ENCODE results near the gene SIRPD. TPM values are rescaled to one million over a fixed set of nuclear protein-coding genes. Genes with fewer than 3 reads are reported as not detected.

Gene SIRPD
- total RNA-seq, 1 experiment from 2014 or later: 0.18 TPM

DNA sequence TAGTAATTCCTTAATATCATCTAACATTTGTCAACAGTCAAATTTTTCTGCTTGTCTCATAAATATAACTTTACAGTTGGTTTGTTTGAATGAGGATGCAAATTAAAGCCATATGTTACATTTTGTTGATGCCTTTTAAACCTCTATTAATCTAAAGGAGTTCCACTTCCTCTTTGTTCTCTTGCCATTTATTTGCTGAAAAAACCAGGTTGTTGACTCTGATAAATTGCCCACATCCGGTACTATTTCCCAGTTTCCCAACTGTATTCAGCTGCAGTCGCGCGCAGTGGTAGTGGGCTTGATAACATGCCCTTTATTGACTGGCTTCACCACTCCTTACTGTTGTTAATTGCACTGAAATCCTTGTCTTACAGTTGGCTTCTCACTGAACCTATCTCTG is 33.5 kb downstream of the SIRPD start:
- CTCF ChIA-PET: no interaction called here

DNA sequence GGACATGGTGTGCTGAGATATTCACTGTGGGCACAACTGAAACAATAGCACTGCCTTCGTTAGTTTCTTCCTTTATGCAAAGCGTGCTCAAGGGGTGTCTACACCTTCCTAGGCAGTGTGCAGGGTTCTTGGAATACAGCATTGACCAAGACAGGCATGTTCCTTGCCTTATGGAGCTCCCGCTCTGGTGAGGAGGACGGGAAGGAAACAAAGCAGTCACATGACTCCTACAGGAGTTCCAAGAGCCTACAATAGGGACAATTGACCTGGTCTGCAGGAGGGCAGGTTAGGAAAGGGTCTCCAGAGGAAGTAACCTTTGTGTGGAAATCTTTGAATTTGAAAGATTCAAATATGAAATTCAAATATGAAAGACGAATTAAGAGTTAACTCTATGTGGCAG is 40.5 kb downstream of the SIRPD start:
- H3K27me3 ChIP-seq (ENCODE audit: low read length): no peaks in the 10 kb centered on the region
- CTCF ChIA-PET: no interaction called here
- no peaks in the 10 kb centered on the region for H3K9me2 ChIP-seq (replicated peaks; ENCODE audit: low read length)
- H3K9ac ChIP-seq (ENCODE audit: low read length): no peak overlapping the region
- no peaks in the 10 kb centered on the region for H3F3A ChIP-seq (ENCODE audit: low read length, unreplicated experiment)
- no peak overlapping the region for H2AFZ ChIP-seq (ENCODE audit: low read length)
- intact Hi-C loops (cut with micrococcal nuclease): no loop called here
- BruUV-seq (replicated peaks): no TSS peak
- no peaks in the 10 kb centered on the region for H3K79me2 ChIP-seq (ENCODE audit: low read length)
- no peak overlapping the region for H3K27ac ChIP-seq (ENCODE audit: low read length)
- no peaks in the 10 kb centered on the region for H3K9me3 ChIP-seq (ENCODE audit: low read length)
- TF ChIP-seq EZH2 (IDR thresholded peaks at IDR 0.05; ENCODE audit: low read length, unreplicated experiment): no peak
- no peak for TF ChIP-seq CTCF (conservative IDR thresholded peaks at IDR 0.05; ENCODE audit: low read depth, low read length)
- TF ChIP-seq EZH2phosphoT487 (IDR thresholded peaks at IDR 0.05; ENCODE audit: borderline replicate concordance, low read length): no peak
- no peaks in the 10 kb centered on the region for H3K4me1 ChIP-seq (ENCODE audit: insufficient read depth, low read length)
- H3K36me3 ChIP-seq (ENCODE audit: low read depth, low read length): no peaks in the 10 kb centered on the region
- DNase-seq (no peak), ATAC-seq (no peak)
- POLR2A ChIA-PET (ENCODE audit: unreplicated experiment): no interaction called here
- no peaks in the 10 kb centered on the region for H4K20me1 ChIP-seq (ENCODE audit: low read length)
- no peak overlapping the region for H3K4me2 ChIP-seq (ENCODE audit: low read length)
- H3K4me3 ChIP-seq (ENCODE audit: low read length): no peak overlapping the region

More for the DNA sequence above, 33.5 kb downstream of the SIRPD start:
- POLR2A ChIA-PET (ENCODE audit: unreplicated experiment): no interaction called here
- Histone ChIP-seq H3K9ac (ENCODE audit: low read length) (no peak overlapping the region), H3K36me3 (ENCODE audit: low read depth, low read length) (no peaks in the 10 kb centered on the region), H3F3A (ENCODE audit: low read length, unreplicated experiment) (peaks cover 10% of the 10 kb centered on the region), H3K9me3 (ENCODE audit: low read length) (no peaks in the 10 kb centered on the region), H4K20me1 (ENCODE audit: low read length) (no peaks in the 10 kb centered on the region), H3K9me2 (replicated peaks; ENCODE audit: low read length) (no peaks in the 10 kb centered on the region), H3K27ac (ENCODE audit: low read length) (no peak overlapping the region), H2AFZ (ENCODE audit: low read length) (peak overlapping the region; percentile 72), H3K27me3 (ENCODE audit: low read length) (no peaks in the 10 kb centered on the region), H3K4me3 (ENCODE audit: low read length) (no peak overlapping the region), H3K4me2 (ENCODE audit: low read length) (no peak overlapping the region; the same call in 1 of the 2 replicates), H3K79me2 (ENCODE audit: low read length) (no peaks in the 10 kb centered on the region), H3K4me1 (ENCODE audit: insufficient read depth, low read length) (peaks cover 17% of the 10 kb centered on the region; the same call in 1 of the 2 replicates)
- TF ChIP-seq EZH2phosphoT487 (IDR thresholded peaks at IDR 0.05; ENCODE audit: borderline replicate concordance, low read length) (no peak), CTCF (conservative IDR thresholded peaks at IDR 0.05; ENCODE audit: low read depth, low read length) (no peak), EZH2 (IDR thresholded peaks at IDR 0.05; ENCODE audit: low read length, unreplicated experiment) (no peak)
- intact Hi-C loops (cut with micrococcal nuclease): no loop called here
- peak; percentile 43 for DNase-seq
- no TSS peak for BruUV-seq (replicated peaks)
- peak; percentile 20; the same call in 1 of the 2 replicates for ATAC-seq

DNA sequence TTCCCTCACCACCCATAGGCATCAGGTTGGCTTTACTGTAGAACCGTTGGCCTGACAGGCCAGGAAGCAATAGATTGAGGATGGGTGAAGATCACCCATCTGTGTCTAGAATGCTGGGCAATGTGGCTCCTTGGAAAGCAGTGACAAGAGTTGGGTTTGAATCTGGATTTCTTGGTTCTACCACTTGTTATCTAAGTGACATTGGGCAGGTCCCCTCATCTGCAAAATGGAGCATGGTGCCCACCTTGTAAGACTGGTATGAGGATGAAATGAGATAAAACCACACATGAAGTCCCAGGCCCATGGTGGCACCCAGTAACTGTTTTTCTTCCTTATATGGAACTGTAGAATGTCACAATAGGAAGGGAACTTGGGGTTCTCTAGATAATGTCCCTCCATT is 43.7 kb downstream of the SIRPD start:
- Histone ChIP-seq H3K9ac (ENCODE audit: low read length) (no peak overlapping the region), H3K4me2 (ENCODE audit: low read length) (no peak overlapping the region), H3K79me2 (ENCODE audit: low read length) (no peaks in the 10 kb centered on the region), H3K4me1 (ENCODE audit: insufficient read depth, low read length) (peaks cover 11% of the 10 kb centered on the region), H3K9me3 (ENCODE audit: low read length) (no peaks in the 10 kb centered on the region), H3K9me2 (replicated peaks; ENCODE audit: low read length) (no peaks in the 10 kb centered on the region), H3K27ac (ENCODE audit: low read length) (no peak overlapping the region), H2AFZ (ENCODE audit: low read length) (no peak overlapping the region), H3F3A (ENCODE audit: low read length, unreplicated experiment) (no peaks in the 10 kb centered on the region), H4K20me1 (ENCODE audit: low read length) (no peaks in the 10 kb centered on the region), H3K36me3 (ENCODE audit: low read depth, low read length) (no peaks in the 10 kb centered on the region), H3K27me3 (ENCODE audit: low read length) (no peaks in the 10 kb centered on the region), H3K4me3 (ENCODE audit: low read length) (no peak overlapping the region)
- BruUV-seq (replicated peaks): no TSS peak
- no peak for ATAC-seq
- ChIA-PET POLR2A (ENCODE audit: unreplicated experiment) (no interaction called here), CTCF (no interaction called here)
- TF ChIP-seq EZH2 (IDR thresholded peaks at IDR 0.05; ENCODE audit: low read length, unreplicated experiment): no peak
- no peak for TF ChIP-seq EZH2phosphoT487 (IDR thresholded peaks at IDR 0.05; ENCODE audit: borderline replicate concordance, low read length)
- TF ChIP-seq CTCF (conservative IDR thresholded peaks at IDR 0.05; ENCODE audit: low read depth, low read length): no peak
- DNase-seq: no peak
- intact Hi-C loops (cut with micrococcal nuclease): no loop called here
